Measurements from ENCODE around the gene SEMA4A.

The SEMA4A gene

GRCh38 chr1:156153362-156153761 lies at the start of gene SEMA4A:
Gene SEMA4A (plus strand): TSS chr1:156153585. CDS start chr1:156154579, 994 bp downstream.
- Histone ChIP-seq H3K4me1 (ENCODE audit: control insufficient read depth in 2 of 2, insufficient read depth in 2 of 2, low read length in 2 of 2) (peaks cover 4 to 16% of the 10 kb centered on the region in 2 donors), H3K36me3 (ENCODE audit: control insufficient read depth in 2 of 2, insufficient read depth in 2 of 2, low read length in 2 of 2) (no peaks in the 10 kb centered on the region), H3K9ac (ENCODE audit: low read depth in 1 of 2, low read length in 2 of 2) (peak within 1 kb of the TSS; percentile 17 to 31), H3K27me3 (ENCODE audit: control insufficient read depth in 2 of 2, insufficient read depth in 2 of 2, low read length in 2 of 2) (no peaks in the 10 kb centered on the region), H3K27ac (ENCODE audit: low read depth in 2 of 2, low read length in 2 of 2) (peak within 1 kb of the TSS; percentile 28 to 61), H3K9me3 (ENCODE audit: control insufficient read depth in 2 of 2, low read length in 2 of 2) (no peaks in the 10 kb centered on the region), H3K4me3 (ENCODE audit: low read length in 2 of 2) (peak within 1 kb of the TSS; percentile 14 to 22)

- peaks cover 59 to 66% of the 10 kb centered on the region in 2 donors for H3K4me1 ChIP-seq (ENCODE audit: control insufficient read depth in 2 of 2, insufficient read depth in 2 of 2, low read length in 2 of 2)
- no peaks in the 10 kb centered on the region for H3K9me3 ChIP-seq (ENCODE audit: control insufficient read depth in 2 of 2, low read length in 2 of 2)
- H3K27me3 ChIP-seq (ENCODE audit: control insufficient read depth in 2 of 2, insufficient read depth in 2 of 2, low read length in 2 of 2) = no peaks in the 10 kb centered on the region
- H3K27ac ChIP-seq (ENCODE audit: low read depth in 2 of 2, low read length in 2 of 2) = peak overlapping the region; percentile 93 to 98
- peak overlapping the region; percentile 75 to 91 for H3K9ac ChIP-seq (ENCODE audit: low read depth in 1 of 2, low read length in 2 of 2)
- H3K4me3 ChIP-seq (ENCODE audit: low read length in 2 of 2) = peak overlapping the region; percentile 9 to 14
- H3K36me3 ChIP-seq (ENCODE audit: control insufficient read depth in 2 of 2, insufficient read depth in 2 of 2, low read length in 2 of 2) = no peaks in the 10 kb centered on the region
Measured at GRCh38 chr1:156104065-156104810, 49.1 kb upstream of the SEMA4A start.

DNA sequence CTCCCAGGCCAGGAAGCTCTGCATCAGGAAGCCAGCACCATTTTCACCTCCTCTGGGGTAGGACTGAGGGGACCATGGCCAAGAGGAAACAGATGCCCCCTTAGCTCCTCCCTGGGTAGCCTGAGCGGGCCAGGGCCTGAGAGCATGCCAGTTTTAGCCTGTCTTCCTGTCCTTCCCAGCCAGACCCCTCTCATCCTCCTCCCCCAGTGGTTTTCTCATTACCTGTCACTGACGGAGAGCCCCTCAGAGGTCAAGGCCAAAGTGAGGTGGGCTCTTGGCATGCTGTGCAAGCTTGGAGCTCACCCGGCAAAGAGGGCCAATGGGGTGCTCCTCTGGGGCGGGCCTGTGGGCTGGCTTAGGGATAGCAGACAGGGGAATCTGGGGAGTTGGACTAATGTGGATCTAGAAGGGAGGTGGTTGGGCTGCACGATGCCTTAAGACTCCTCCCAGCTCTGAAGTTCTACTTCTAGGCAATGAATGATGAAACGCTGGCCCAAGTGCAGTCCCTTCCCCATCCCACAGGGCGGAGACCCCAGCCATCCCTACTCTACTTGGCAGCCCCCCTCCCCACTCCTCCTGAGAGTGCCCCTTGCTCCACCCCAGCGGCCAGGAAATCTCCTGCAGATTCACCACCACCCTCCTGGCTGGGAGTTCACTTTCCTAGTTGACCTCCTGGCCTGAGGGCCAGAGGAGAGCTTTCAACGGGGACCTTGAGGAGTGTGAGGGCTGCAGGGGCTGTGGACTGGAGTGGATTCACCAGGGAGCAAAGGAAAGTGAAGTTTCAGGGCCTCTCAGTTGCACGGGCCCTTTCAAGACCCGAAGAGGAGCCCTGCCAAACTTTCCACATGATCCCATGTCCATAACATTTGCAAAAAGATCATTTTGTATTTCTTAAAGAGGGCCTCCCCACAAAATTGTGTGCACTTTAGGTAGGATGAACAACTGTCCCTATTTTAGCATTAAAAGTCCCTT lies 48.2 kb upstream of the SEMA4A start:
- Histone ChIP-seq H3K27me3 (ENCODE audit: control insufficient read depth in 2 of 2, insufficient read depth in 2 of 2, low read length in 2 of 2) (no peaks in the 10 kb centered on the region), H3K9me3 (ENCODE audit: control insufficient read depth in 2 of 2, low read length in 2 of 2) (no peaks in the 10 kb centered on the region)

GRCh38 chr1:156106624-156107488 lies 46.5 kb upstream of the SEMA4A start:
- H3K4me3 ChIP-seq (ENCODE audit: low read length in 2 of 2) = peak overlapping the region in 1 of 2 donors; percentile 57
- peak overlapping the region; percentile 96 to 98 for H3K27ac ChIP-seq (ENCODE audit: low read depth in 2 of 2, low read length in 2 of 2)
- peak overlapping the region; percentile 56 to 77 for H3K9ac ChIP-seq (ENCODE audit: low read depth in 1 of 2, low read length in 2 of 2)
- H3K36me3 ChIP-seq (ENCODE audit: control insufficient read depth in 2 of 2, insufficient read depth in 2 of 2, low read length in 2 of 2) = no peaks in the 10 kb centered on the region
- no peaks in the 10 kb centered on the region for H3K27me3 ChIP-seq (ENCODE audit: control insufficient read depth in 2 of 2, insufficient read depth in 2 of 2, low read length in 2 of 2)
- peaks cover 42 to 47% of the 10 kb centered on the region in 2 donors for H3K4me1 ChIP-seq (ENCODE audit: control insufficient read depth in 2 of 2, insufficient read depth in 2 of 2, low read length in 2 of 2)
- H3K9me3 ChIP-seq (ENCODE audit: control insufficient read depth in 2 of 2, low read length in 2 of 2) = no peaks in the 10 kb centered on the region

More for the DNA sequence above, 48.2 kb upstream of the SEMA4A start:
- Histone ChIP-seq H3K36me3 (ENCODE audit: control insufficient read depth in 2 of 2, insufficient read depth in 2 of 2, low read length in 2 of 2) (no peaks in the 10 kb centered on the region), H3K4me3 (ENCODE audit: low read length in 2 of 2) (peak overlapping the region; percentile 72 to 77), H3K4me1 (ENCODE audit: control insufficient read depth in 2 of 2, insufficient read depth in 2 of 2, low read length in 2 of 2) (peaks cover 54 to 62% of the 10 kb centered on the region in 2 donors), H3K27ac (ENCODE audit: low read depth in 2 of 2, low read length in 2 of 2) (peak overlapping the region; percentile 93 to 98), H3K9ac (ENCODE audit: low read depth in 1 of 2, low read length in 2 of 2) (peak overlapping the region; percentile 83 to 91)

DNA sequence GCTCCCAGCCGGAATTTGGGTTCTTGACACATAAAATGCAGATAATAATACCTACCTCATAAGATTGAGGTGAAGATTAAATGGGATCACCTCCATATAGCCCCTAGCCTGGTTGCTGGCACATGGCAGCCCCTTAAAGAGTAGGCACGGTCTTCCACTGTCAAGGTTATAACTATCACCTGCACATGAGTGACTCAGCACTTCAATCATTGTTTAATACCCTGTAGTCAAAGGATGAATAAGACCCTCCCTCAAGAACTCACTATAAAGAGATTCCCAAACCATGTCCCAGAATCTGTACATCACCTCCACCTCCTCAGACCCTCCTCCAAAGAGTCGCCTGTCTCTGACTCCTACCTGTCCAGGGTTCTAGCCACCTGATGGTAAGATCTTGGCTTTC lies 45.3 kb upstream of the SEMA4A start:
- H3K9ac ChIP-seq (ENCODE audit: low read depth in 1 of 2, low read length in 2 of 2) = no peak overlapping the region
- H3K4me3 ChIP-seq (ENCODE audit: low read length in 2 of 2) = no peak overlapping the region
- no peak overlapping the region for H3K27ac ChIP-seq (ENCODE audit: low read depth in 2 of 2, low read length in 2 of 2)
- no peaks in the 10 kb centered on the region for H3K9me3 ChIP-seq (ENCODE audit: control insufficient read depth in 2 of 2, low read length in 2 of 2)
- no peaks in the 10 kb centered on the region for H3K27me3 ChIP-seq (ENCODE audit: control insufficient read depth in 2 of 2, insufficient read depth in 2 of 2, low read length in 2 of 2)
- peaks cover 30 to 35% of the 10 kb centered on the region in 2 donors for H3K4me1 ChIP-seq (ENCODE audit: control insufficient read depth in 2 of 2, insufficient read depth in 2 of 2, low read length in 2 of 2)
- H3K36me3 ChIP-seq (ENCODE audit: control insufficient read depth in 2 of 2, insufficient read depth in 2 of 2, low read length in 2 of 2) = no peaks in the 10 kb centered on the region

- Histone ChIP-seq H3K4me3 (ENCODE audit: low read length in 2 of 2) (no peak overlapping the region), H3K9ac (ENCODE audit: low read depth in 1 of 2, low read length in 2 of 2) (no peak overlapping the region), H3K27ac (ENCODE audit: low read depth in 2 of 2, low read length in 2 of 2) (no peak overlapping the region), H3K9me3 (ENCODE audit: control insufficient read depth in 2 of 2, low read length in 2 of 2) (no peaks in the 10 kb centered on the region), H3K27me3 (ENCODE audit: control insufficient read depth in 2 of 2, insufficient read depth in 2 of 2, low read length in 2 of 2) (no peaks in the 10 kb centered on the region), H3K4me1 (ENCODE audit: control insufficient read depth in 2 of 2, insufficient read depth in 2 of 2, low read length in 2 of 2) (peaks cover 23 to 30% of the 10 kb centered on the region in 2 donors), H3K36me3 (ENCODE audit: control insufficient read depth in 2 of 2, insufficient read depth in 2 of 2, low read length in 2 of 2) (no peaks in the 10 kb centered on the region)
Measured at GRCh38 chr1:156108664-156109241, 44.6 kb upstream of the SEMA4A start.

GRCh38 chr1:156110252-156110651 lies 43.1 kb upstream of the SEMA4A start:
- no peaks in the 10 kb centered on the region for H3K9me3 ChIP-seq (ENCODE audit: control insufficient read depth in 2 of 2, low read length in 2 of 2)
- no peak overlapping the region for H3K27ac ChIP-seq (ENCODE audit: low read depth in 2 of 2, low read length in 2 of 2)
- no peaks in the 10 kb centered on the region for H3K36me3 ChIP-seq (ENCODE audit: control insufficient read depth in 2 of 2, insufficient read depth in 2 of 2, low read length in 2 of 2)
- H3K4me1 ChIP-seq (ENCODE audit: control insufficient read depth in 2 of 2, insufficient read depth in 2 of 2, low read length in 2 of 2) = peaks cover 15 to 21% of the 10 kb centered on the region in 2 donors
- H3K9ac ChIP-seq (ENCODE audit: low read depth in 1 of 2, low read length in 2 of 2) = no peak overlapping the region
- no peaks in the 10 kb centered on the region for H3K27me3 ChIP-seq (ENCODE audit: control insufficient read depth in 2 of 2, insufficient read depth in 2 of 2, low read length in 2 of 2)
- H3K4me3 ChIP-seq (ENCODE audit: low read length in 2 of 2) = no peak overlapping the region

- Histone ChIP-seq H3K9me3 (ENCODE audit: control insufficient read depth in 2 of 2, low read length in 2 of 2) (no peaks in the 10 kb centered on the region), H3K9ac (ENCODE audit: low read depth in 1 of 2, low read length in 2 of 2) (no peak overlapping the region), H3K27ac (ENCODE audit: low read depth in 2 of 2, low read length in 2 of 2) (no peak overlapping the region), H3K36me3 (ENCODE audit: control insufficient read depth in 2 of 2, insufficient read depth in 2 of 2, low read length in 2 of 2) (peaks cover 0 to 2% of the 10 kb centered on the region in 2 donors), H3K27me3 (ENCODE audit: control insufficient read depth in 2 of 2, insufficient read depth in 2 of 2, low read length in 2 of 2) (no peaks in the 10 kb centered on the region), H3K4me3 (ENCODE audit: low read length in 2 of 2) (no peak overlapping the region), H3K4me1 (ENCODE audit: control insufficient read depth in 2 of 2, insufficient read depth in 2 of 2, low read length in 2 of 2) (peaks cover 10 to 12% of the 10 kb centered on the region in 2 donors)
Measured at GRCh38 chr1:156111355-156111962, 41.9 kb upstream of the SEMA4A start.

Measured in mucosa of rectum (tissue), 2 donors.